HG03469 (cell line): ENCODE data around the gene TSHZ2.
"Not testable (repeated sequence)": the region's sequence is repeated elsewhere in the genome, so short reads cannot be mapped to it uniquely, and the experiment has no call there.

Experiments used
- ATAC-seq: cut with Tn5 transposase; IDR thresholded peaks from one replicate; pipeline ENCODE4 v1.9.1; 2021; ENCODE audit warnings: mild to moderate bottlenecking, moderate library complexity, moderate number of reproducible peaks; ENCODE audit not compliant: unreplicated experiment

The TSHZ2 gene

GRCh38 chr20:53524589-53525312 lies 552.6 kb downstream of the TSHZ2 start:
- ATAC-seq = no peak

GRCh38 chr20:53527196-53527595 lies 555.0 kb downstream of the TSHZ2 start:
- no peak for ATAC-seq

GRCh38 chr20:53529658-53530057 lies 557.5 kb downstream of the TSHZ2 start:
- ATAC-seq = no peak

GRCh38 chr20:53530440-53530839 lies 558.3 kb downstream of the TSHZ2 start:
- no peak for ATAC-seq

GRCh38 chr20:53532654-53533312 lies 560.6 kb downstream of the TSHZ2 start:
- ATAC-seq = not testable (repeated sequence)

- ATAC-seq = no peak
Measured at GRCh38 chr20:53533500-53533899, 561.3 kb downstream of the TSHZ2 start.

- no peak for ATAC-seq
Measured at GRCh38 chr20:53534037-53534436, 561.9 kb downstream of the TSHZ2 start.

- ATAC-seq = no peak
Measured at GRCh38 chr20:53535878-53536277, 563.7 kb downstream of the TSHZ2 start.

- ATAC-seq = not testable (repeated sequence)
Measured at GRCh38 chr20:53536382-53536781, 564.2 kb downstream of the TSHZ2 start.

GRCh38 chr20:53539516-53539915 lies 567.4 kb downstream of the TSHZ2 start:
- ATAC-seq = no peak
